Measurements from ENCODE around the gene SLC16A8. TPM values are rescaled to one million over a fixed set of nuclear protein-coding genes. Genes with fewer than 3 reads are reported as not detected.

The SLC16A8 gene
- total RNA-seq, 1 donor from 2014 or later = not detected

DNA sequence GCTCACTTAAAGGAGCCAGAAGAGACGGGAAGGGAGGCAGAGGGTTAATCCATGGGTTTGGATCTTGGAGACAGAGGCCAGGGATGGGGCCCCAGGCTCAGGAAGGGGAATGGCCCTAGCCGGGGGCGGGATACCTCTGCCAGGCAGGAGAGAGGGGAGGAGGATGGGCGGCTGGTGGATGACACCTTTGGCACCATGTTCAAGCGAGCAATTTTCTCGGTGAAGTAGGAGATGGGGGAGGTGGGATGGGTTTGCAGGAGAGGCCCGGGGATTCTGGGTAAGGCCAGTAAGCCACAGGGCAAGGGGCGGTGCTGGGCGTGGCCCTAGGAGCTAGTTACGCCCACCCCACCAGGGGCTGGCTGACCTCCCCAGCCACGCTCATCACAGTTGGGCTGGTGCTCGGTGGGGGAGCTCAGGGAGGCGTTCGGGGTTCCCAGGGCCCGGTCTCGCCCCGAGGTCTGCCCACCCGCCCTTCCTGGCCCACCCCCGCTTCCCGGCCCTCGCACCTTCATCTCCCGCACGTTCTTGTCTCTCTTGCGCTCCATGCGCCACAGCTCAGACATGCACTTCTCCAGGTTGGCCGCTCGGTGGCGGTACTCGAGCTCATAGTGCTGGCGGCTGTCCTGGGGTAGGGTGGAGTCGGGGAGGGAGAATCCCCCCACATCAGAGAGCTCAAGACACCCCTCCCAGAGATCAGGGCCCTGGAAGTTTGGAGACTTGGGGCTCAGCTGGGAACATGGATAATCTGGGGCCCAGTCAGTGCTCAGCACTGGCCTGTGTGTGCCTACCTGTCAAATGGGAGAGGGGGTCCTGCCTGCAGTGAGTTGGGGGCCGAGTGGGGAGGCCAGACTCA lies 13.8 kb upstream of the SLC16A8 start:
- Mint-ChIP-seq H3K4me3 (ENCODE audit: unreplicated experiment) (peak overlapping the region; percentile 70), H3K4me1 (ENCODE audit: low read depth, unreplicated experiment) (peaks cover 6% of the 10 kb centered on the region), H3K36me3 (ENCODE audit: low read depth, unreplicated experiment) (no peaks in the 10 kb centered on the region), H3K27ac (ENCODE audit: unreplicated experiment) (no peak overlapping the region), H3K9me3 (ENCODE audit: unreplicated experiment) (no peaks in the 10 kb centered on the region), H3K27me3 (ENCODE audit: low read depth, unreplicated experiment) (no peaks in the 10 kb centered on the region)
- no peak overlapping the region for H3K4me3 ChIP-seq (ENCODE audit: insufficient read depth, low read depth, low read length)
- H3K79me2 ChIP-seq (ENCODE audit: insufficient read depth, low read length) = no peaks in the 10 kb centered on the region
- no peaks in the 10 kb centered on the region for H4K20me1 ChIP-seq (ENCODE audit: insufficient read depth, low read length)
- DNase-seq (ENCODE audit: low read depth) (no peak), FAIRE-seq (no peak)
- peak overlapping the region; percentile 29 for H3K9ac ChIP-seq (ENCODE audit: low read length)
- TF ChIP-seq CTCF (IDR thresholded peaks at IDR 0.05; ENCODE audit: insufficient read depth, low read depth, low read length) (peak; percentile 18), EZH2 (IDR thresholded peaks at IDR 0.05; ENCODE audit: insufficient read depth, low read length) (no peak)
- H3K27ac ChIP-seq (ENCODE audit: low read depth, low read length) = no peak overlapping the region
- no peak overlapping the region for H2AFZ ChIP-seq (ENCODE audit: low read depth, low read length)
- H3K4me2 ChIP-seq (ENCODE audit: low read length) = peak overlapping the region; percentile 28
- H3K27me3 ChIP-seq (ENCODE audit: insufficient read depth, low read length) = no peaks in the 10 kb centered on the region
- H3K9me3 ChIP-seq (ENCODE audit: insufficient read depth, low read depth, low read length) = no peaks in the 10 kb centered on the region
- H3K36me3 ChIP-seq (ENCODE audit: insufficient read depth, low read length) = no peaks in the 10 kb centered on the region
- H3K4me1 ChIP-seq (ENCODE audit: insufficient read depth, low read length) = peaks cover 9% of the 10 kb centered on the region

DNA sequence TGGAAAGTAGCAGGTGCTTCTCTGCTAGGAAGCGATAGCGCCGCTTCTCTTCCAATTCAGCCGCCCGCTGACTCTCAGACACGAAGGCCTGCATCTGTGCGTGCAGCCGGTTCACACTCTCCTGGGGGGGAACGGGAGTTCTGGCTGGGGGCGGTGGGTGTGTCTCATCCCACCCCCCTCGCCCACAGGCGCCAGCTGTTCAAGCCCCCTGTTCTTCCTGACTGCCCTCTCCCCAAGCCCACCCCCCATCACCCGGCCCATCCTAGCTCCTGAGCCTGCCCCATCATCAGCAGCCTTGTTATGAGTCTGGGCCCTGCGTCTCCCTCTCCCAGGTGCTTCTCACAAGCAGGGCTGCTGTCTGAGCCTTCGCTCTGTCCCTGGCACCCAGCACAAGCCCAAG lies 13.1 kb upstream of the SLC16A8 start:
- H3K36me3 Mint-ChIP-seq (ENCODE audit: low read depth, unreplicated experiment) = no peaks in the 10 kb centered on the region
- Histone ChIP-seq H3K79me2 (ENCODE audit: insufficient read depth, low read length) (no peaks in the 10 kb centered on the region), H3K4me1 (ENCODE audit: insufficient read depth, low read length) (peaks cover 9% of the 10 kb centered on the region), H3K4me2 (ENCODE audit: low read length) (no peak overlapping the region), H3K27ac (ENCODE audit: low read depth, low read length) (no peak overlapping the region), H3K27me3 (ENCODE audit: insufficient read depth, low read length) (no peaks in the 10 kb centered on the region), H3K36me3 (ENCODE audit: insufficient read depth, low read length) (no peaks in the 10 kb centered on the region), H2AFZ (ENCODE audit: low read depth, low read length) (no peak overlapping the region), H4K20me1 (ENCODE audit: insufficient read depth, low read length) (no peaks in the 10 kb centered on the region), H3K9me3 (ENCODE audit: insufficient read depth, low read depth, low read length) (no peaks in the 10 kb centered on the region), H3K4me3 (ENCODE audit: insufficient read depth, low read depth, low read length) (no peak overlapping the region), H3K9ac (ENCODE audit: low read length) (no peak overlapping the region)
- peak overlapping the region; percentile 70 for H3K4me3 Mint-ChIP-seq (ENCODE audit: unreplicated experiment)
- TF ChIP-seq CTCF (IDR thresholded peaks at IDR 0.05; ENCODE audit: insufficient read depth, low read depth, low read length) (no peak), EZH2 (IDR thresholded peaks at IDR 0.05; ENCODE audit: insufficient read depth, low read length) (no peak)
- no peaks in the 10 kb centered on the region for H3K9me3 Mint-ChIP-seq (ENCODE audit: unreplicated experiment)
- no peaks in the 10 kb centered on the region for H3K27me3 Mint-ChIP-seq (ENCODE audit: low read depth, unreplicated experiment)
- no peak overlapping the region for H3K27ac Mint-ChIP-seq (ENCODE audit: unreplicated experiment)
- DNase-seq (ENCODE audit: low read depth) (no peak), FAIRE-seq (no peak)
- peaks cover 6% of the 10 kb centered on the region for H3K4me1 Mint-ChIP-seq (ENCODE audit: low read depth, unreplicated experiment)

- Histone ChIP-seq H3K4me3 (ENCODE audit: insufficient read depth, low read depth, low read length) (no peak overlapping the region), H2AFZ (ENCODE audit: low read depth, low read length) (no peak overlapping the region), H4K20me1 (ENCODE audit: insufficient read depth, low read length) (no peaks in the 10 kb centered on the region), H3K4me1 (ENCODE audit: insufficient read depth, low read length) (no peaks in the 10 kb centered on the region), H3K9me3 (ENCODE audit: insufficient read depth, low read depth, low read length) (no peaks in the 10 kb centered on the region), H3K27ac (ENCODE audit: low read depth, low read length) (no peak overlapping the region), H3K4me2 (ENCODE audit: low read length) (no peak overlapping the region), H3K36me3 (ENCODE audit: insufficient read depth, low read length) (no peaks in the 10 kb centered on the region), H3K27me3 (ENCODE audit: insufficient read depth, low read length) (no peaks in the 10 kb centered on the region), H3K79me2 (ENCODE audit: insufficient read depth, low read length) (no peaks in the 10 kb centered on the region), H3K9ac (ENCODE audit: low read length) (no peak overlapping the region)
- H3K36me3 Mint-ChIP-seq (ENCODE audit: low read depth, unreplicated experiment) = peaks cover 6% of the 10 kb centered on the region
- H3K4me3 Mint-ChIP-seq (ENCODE audit: unreplicated experiment) = no peak overlapping the region
- H3K27ac Mint-ChIP-seq (ENCODE audit: unreplicated experiment) = no peak overlapping the region
- H3K9me3 Mint-ChIP-seq (ENCODE audit: unreplicated experiment) = no peaks in the 10 kb centered on the region
- FAIRE-seq (no peak), DNase-seq (ENCODE audit: low read depth) (no peak)
- peaks cover 7% of the 10 kb centered on the region for H3K27me3 Mint-ChIP-seq (ENCODE audit: low read depth, unreplicated experiment)
- H3K4me1 Mint-ChIP-seq (ENCODE audit: low read depth, unreplicated experiment) = no peaks in the 10 kb centered on the region
- no peak for TF ChIP-seq CTCF (IDR thresholded peaks at IDR 0.05; ENCODE audit: insufficient read depth, low read depth, low read length)
- no peak for TF ChIP-seq EZH2 (IDR thresholded peaks at IDR 0.05; ENCODE audit: insufficient read depth, low read length)
Measured at GRCh38 chr22:38089474-38089851, 5.5 kb upstream of the SLC16A8 start.

All from astrocyte (in vitro differentiated cells and primary cell).